T-helper 1 cell treated with Interleukin-12 subunit alpha and Interleukin-12 subunit beta and Interleukin-4 antibody, amounts not matched to agents 30 μg/mL and 1 μg/mL, for 36 hours (primary cell): ENCODE measurements around the gene MRPL10.
A peak's percentile ranks its signal among the peaks of the same experiment; 100 is the strongest.

Experiments used
- H3K27ac Mint-ChIP-seq: one replicate; pipeline ENCODE4 v1.8.0; 2021; ENCODE audit warnings: mild to moderate bottlenecking, mixed read lengths
- H3K27me3 Mint-ChIP-seq: one replicate; pipeline ENCODE4 v1.8.0; 2021; ENCODE audit warnings: low read depth, mixed read lengths
- H3K36me3 Mint-ChIP-seq: one replicate; pipeline ENCODE4 v1.8.0; 2021; ENCODE audit warnings: low read depth, mixed read lengths
- H3K4me1 Mint-ChIP-seq: one replicate; pipeline ENCODE4 v1.8.0; 2021; ENCODE audit warnings: low read depth, mixed read lengths
- H3K4me3 Mint-ChIP-seq: one replicate; pipeline ENCODE4 v1.8.0; 2021; ENCODE audit warnings: mild to moderate bottlenecking, moderate library complexity, mixed read lengths
- H3K9me3 Mint-ChIP-seq: one replicate; pipeline ENCODE4 v1.8.0; 2021; ENCODE audit warnings: mixed read lengths

The MRPL10 gene

GRCh38 chr17:47837401-47838039, 6.2 kb upstream of the MRPL10 start:
- no peaks in the 10 kb centered on the region for H3K27me3 Mint-ChIP-seq
- peaks cover 3% of the 10 kb centered on the region for H3K36me3 Mint-ChIP-seq
- H3K9me3 Mint-ChIP-seq = no peaks in the 10 kb centered on the region
- peaks cover 38% of the 10 kb centered on the region for H3K4me1 Mint-ChIP-seq
- no peak overlapping the region for H3K4me3 Mint-ChIP-seq
- no peak overlapping the region for H3K27ac Mint-ChIP-seq

GRCh38 chr17:47836601-47837000, 5.3 kb upstream of the MRPL10 start:
- no peaks in the 10 kb centered on the region for H3K9me3 Mint-ChIP-seq
- H3K27ac Mint-ChIP-seq = no peak overlapping the region
- peaks cover 3% of the 10 kb centered on the region for H3K36me3 Mint-ChIP-seq
- no peak overlapping the region for H3K4me3 Mint-ChIP-seq
- H3K27me3 Mint-ChIP-seq = no peaks in the 10 kb centered on the region
- peaks cover 36% of the 10 kb centered on the region for H3K4me1 Mint-ChIP-seq

- Mint-ChIP-seq H3K9me3 (no peaks in the 10 kb centered on the region), H3K4me1 (peaks cover 34% of the 10 kb centered on the region), H3K36me3 (peaks cover 3% of the 10 kb centered on the region), H3K27me3 (no peaks in the 10 kb centered on the region), H3K27ac (peak overlapping the region; percentile 32), H3K4me3 (peak overlapping the region; percentile 1)
These were observed 3.4 kb upstream of the MRPL10 start for GRCh38 chr17:47834756-47835155.

- no peaks in the 10 kb centered on the region for H3K9me3 Mint-ChIP-seq
These were observed 590 bp upstream of the MRPL10 start for GRCh38 chr17:47831934-47832327.

GRCh38 chr17:47830396-47831002, 842 bp downstream of the MRPL10 start:
- H3K36me3 Mint-ChIP-seq = peaks cover 16% of the 10 kb centered on the region
- no peaks in the 10 kb centered on the region for H3K9me3 Mint-ChIP-seq
- H3K27me3 Mint-ChIP-seq = no peaks in the 10 kb centered on the region
- H3K4me1 Mint-ChIP-seq = peaks cover 28% of the 10 kb centered on the region
- peak overlapping the region; percentile 95 for H3K27ac Mint-ChIP-seq
- H3K4me3 Mint-ChIP-seq = peak overlapping the region; percentile 97

More at GRCh38 chr17:47831934-47832327, 590 bp upstream of the MRPL10 start:
- Mint-ChIP-seq H3K36me3 (peaks cover 8% of the 10 kb centered on the region), H3K27ac (peak overlapping the region; percentile 89), H3K4me1 (peaks cover 32% of the 10 kb centered on the region), H3K27me3 (no peaks in the 10 kb centered on the region), H3K4me3 (peak overlapping the region; percentile 97)

GRCh38 chr17:47829870-47830269, 1.5 kb downstream of the MRPL10 start:
- Mint-ChIP-seq H3K36me3 (peaks cover 19% of the 10 kb centered on the region), H3K9me3 (no peaks in the 10 kb centered on the region), H3K27ac (peak overlapping the region; percentile 95), H3K4me1 (peaks cover 25% of the 10 kb centered on the region), H3K4me3 (peak overlapping the region; percentile 97), H3K27me3 (no peaks in the 10 kb centered on the region)

- H3K4me1 Mint-ChIP-seq = peaks cover 19% of the 10 kb centered on the region
- no peak overlapping the region for H3K4me3 Mint-ChIP-seq
- no peaks in the 10 kb centered on the region for H3K27me3 Mint-ChIP-seq
- H3K27ac Mint-ChIP-seq = no peak overlapping the region
- H3K36me3 Mint-ChIP-seq = peaks cover 25% of the 10 kb centered on the region
- H3K9me3 Mint-ChIP-seq = no peaks in the 10 kb centered on the region
These were observed 7.8 kb downstream of the MRPL10 start for GRCh38 chr17:47823519-47823918.

- peaks cover 22% of the 10 kb centered on the region for H3K36me3 Mint-ChIP-seq
- H3K4me3 Mint-ChIP-seq = no peak overlapping the region
- no peak overlapping the region for H3K27ac Mint-ChIP-seq
- H3K9me3 Mint-ChIP-seq = no peaks in the 10 kb centered on the region
- H3K27me3 Mint-ChIP-seq = no peaks in the 10 kb centered on the region
- H3K4me1 Mint-ChIP-seq = peaks cover 18% of the 10 kb centered on the region
These were observed 8.6 kb downstream of the MRPL10 start for GRCh38 chr17:47822785-47823184.

- H3K4me1 Mint-ChIP-seq = peaks cover 18% of the 10 kb centered on the region
- H3K27me3 Mint-ChIP-seq = no peaks in the 10 kb centered on the region
- H3K27ac Mint-ChIP-seq = peak within 1 kb of the TSS; percentile 90
- no peaks in the 10 kb centered on the region for H3K9me3 Mint-ChIP-seq
- peak within 1 kb of the TSS; percentile 98 for H3K4me3 Mint-ChIP-seq
- H3K36me3 Mint-ChIP-seq = peaks cover 23% of the 10 kb centered on the region
These were observed 9.6 kb downstream of the MRPL10 start, which contains the start of gene OSBPL7 for GRCh38 chr17:47821424-47822391. TSS of gene OSBPL7 (minus strand) at chr17:47821794. CDS start at chr17:47820278, 1,516 bp downstream.

- Mint-ChIP-seq H3K36me3 (peaks cover 16% of the 10 kb centered on the region), H3K4me3 (peak overlapping the region; percentile 98), H3K27me3 (no peaks in the 10 kb centered on the region), H3K4me1 (peaks cover 18% of the 10 kb centered on the region), H3K9me3 (no peaks in the 10 kb centered on the region), H3K27ac (peak overlapping the region; percentile 90)
These were observed 10.3 kb downstream of the MRPL10 start for GRCh38 chr17:47821031-47821423.

GRCh38 chr17:47820033-47820789, 11.1 kb downstream of the MRPL10 start:
- Mint-ChIP-seq H3K4me3 (peak overlapping the region; percentile 98), H3K36me3 (peaks cover 19% of the 10 kb centered on the region), H3K27me3 (no peaks in the 10 kb centered on the region), H3K4me1 (peaks cover 18% of the 10 kb centered on the region), H3K27ac (peak overlapping the region; percentile 90), H3K9me3 (no peaks in the 10 kb centered on the region)

GRCh38 chr17:47819475-47819874, 11.9 kb downstream of the MRPL10 start:
- Mint-ChIP-seq H3K4me3 (peak overlapping the region; percentile 14), H3K27me3 (no peaks in the 10 kb centered on the region), H3K36me3 (peaks cover 18% of the 10 kb centered on the region), H3K9me3 (no peaks in the 10 kb centered on the region), H3K4me1 (peaks cover 18% of the 10 kb centered on the region), H3K27ac (no peak overlapping the region)

- H3K4me1 Mint-ChIP-seq = peaks cover 18% of the 10 kb centered on the region
- no peaks in the 10 kb centered on the region for H3K9me3 Mint-ChIP-seq
- H3K36me3 Mint-ChIP-seq = peaks cover 16% of the 10 kb centered on the region
- H3K27me3 Mint-ChIP-seq = no peaks in the 10 kb centered on the region
- no peak overlapping the region for H3K4me3 Mint-ChIP-seq
- H3K27ac Mint-ChIP-seq = no peak overlapping the region
These were observed 13.2 kb downstream of the MRPL10 start for GRCh38 chr17:47818002-47818695.
